Spleen (tissue), 7 donors: ENCODE data around the gene HEPHL1.

Source experiments
- POLR2A ChIP-seq, 3 donors: fragments of 450-650 bp; IDR thresholded peaks; one replicate each; pipeline ENCODE4 v1.5.1; 2017; ENCODE audit warnings: antibody characterized with exemption in 3 of 3, mild to moderate bottlenecking in 1 of 3
- POLR2AphosphoS5 ChIP-seq, 3 donors: sonication (generic); formaldehyde crosslinking; IDR thresholded peaks; one replicate each; pipeline ENCODE4 v1.5.1; 2017; ENCODE audit warnings: antibody characterized with exemption in 3 of 3
- TF ChIP-seq, protein P1 (sequence below), 11 experiments: fragments of 200-600 bp in 7 of 11; fragments of 450-650 bp in 4 of 11; sonication (generic) in 4 of 11; IDR thresholded peaks in 8 of 11; conservative IDR thresholded peaks in 3 of 11; 1 replicate in 7 of 11; 2 replicates in 4 of 11; pipeline versions ENCODE4 v1.4.0 to v1.8.0; 2016 to 2021; ENCODE audit warnings: antibody characterized with exemption in 11 of 11, inconsistent platforms in 4 of 11, mild to moderate bottlenecking in 1 of 11
- donor health status: DM: no; HTN: no; CAD: no; lungs with moderate emphysema.
- donor health status: DM: no; HTN: no; CAD: no.
- donor health status: DM: no; HTN: no; CAD: no.

DNA sequence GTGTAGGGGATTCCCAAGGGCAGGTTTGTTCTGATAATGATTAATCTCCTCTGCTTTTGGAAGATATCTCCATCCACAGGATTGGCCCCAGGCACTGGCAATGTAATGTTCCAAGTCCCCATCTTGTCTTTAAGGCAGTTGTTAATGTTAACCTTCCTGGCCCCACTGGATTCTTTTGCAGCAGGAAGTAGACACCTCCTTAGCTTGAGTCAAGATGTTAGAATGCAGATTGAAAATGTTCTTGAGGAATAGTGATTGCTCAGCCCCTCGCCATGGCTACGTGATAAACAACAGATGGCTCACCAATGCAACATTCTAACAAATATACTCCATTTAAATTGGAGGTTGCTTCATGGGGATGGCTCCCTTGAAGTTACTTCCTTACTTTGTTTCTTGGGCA is 7.3 kb downstream of the HEPHL1 start:
- TF ChIP-seq, protein P1, sequence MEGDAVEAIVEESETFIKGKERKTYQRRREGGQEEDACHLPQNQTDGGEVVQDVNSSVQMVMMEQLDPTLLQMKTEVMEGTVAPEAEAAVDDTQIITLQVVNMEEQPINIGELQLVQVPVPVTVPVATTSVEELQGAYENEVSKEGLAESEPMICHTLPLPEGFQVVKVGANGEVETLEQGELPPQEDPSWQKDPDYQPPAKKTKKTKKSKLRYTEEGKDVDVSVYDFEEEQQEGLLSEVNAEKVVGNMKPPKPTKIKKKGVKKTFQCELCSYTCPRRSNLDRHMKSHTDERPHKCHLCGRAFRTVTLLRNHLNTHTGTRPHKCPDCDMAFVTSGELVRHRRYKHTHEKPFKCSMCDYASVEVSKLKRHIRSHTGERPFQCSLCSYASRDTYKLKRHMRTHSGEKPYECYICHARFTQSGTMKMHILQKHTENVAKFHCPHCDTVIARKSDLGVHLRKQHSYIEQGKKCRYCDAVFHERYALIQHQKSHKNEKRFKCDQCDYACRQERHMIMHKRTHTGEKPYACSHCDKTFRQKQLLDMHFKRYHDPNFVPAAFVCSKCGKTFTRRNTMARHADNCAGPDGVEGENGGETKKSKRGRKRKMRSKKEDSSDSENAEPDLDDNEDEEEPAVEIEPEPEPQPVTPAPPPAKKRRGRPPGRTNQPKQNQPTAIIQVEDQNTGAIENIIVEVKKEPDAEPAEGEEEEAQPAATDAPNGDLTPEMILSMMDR (IDR thresholded peaks at IDR 0.05 in 8 of 11, conservative IDR thresholded peaks at IDR 0.05 in 3 of 11): no peak
- no peak for TF ChIP-seq POLR2A (IDR thresholded peaks at IDR 0.05)
- no peak for TF ChIP-seq POLR2AphosphoS5 (IDR thresholded peaks at IDR 0.05)
